HG02571 (cell line): ENCODE measurements around the gene PLA1A.
"Not testable (repeated sequence)": the region's sequence is repeated elsewhere in the genome, so short reads cannot be mapped to it uniquely, and the experiment has no call there.

Experiments
- ATAC-seq: cut with Tn5 transposase; IDR thresholded peaks from one replicate; pipeline ENCODE4 v1.9.1; 2021; ENCODE audit warnings: mild to moderate bottlenecking, moderate library complexity; ENCODE audit not compliant: unreplicated experiment

The PLA1A gene

GRCh38 chr3:119597548-119598288 lies at the start of gene PLA1A:
TSS of gene PLA1A (plus strand) at chr3:119597885. CDS start at chr3:119597914, 29 bp downstream.
- no peak for ATAC-seq

GRCh38 chr3:119548341-119548740 lies 49.3 kb upstream of the PLA1A start:
- ATAC-seq, result no peak

- no peak for ATAC-seq
Observed at GRCh38 chr3:119550192-119550910, 47.3 kb upstream of the PLA1A start.

GRCh38 chr3:119551598-119551997 lies 46.1 kb upstream of the PLA1A start:
- no peak for ATAC-seq

- ATAC-seq, result not testable (repeated sequence)
Observed at GRCh38 chr3:119552928-119553327, 44.8 kb upstream of the PLA1A start.

GRCh38 chr3:119553823-119554415 lies 43.8 kb upstream of the PLA1A start:
- ATAC-seq, result no peak

- ATAC-seq, result no peak
Observed at GRCh38 chr3:119555309-119555735, 42.4 kb upstream of the PLA1A start.

GRCh38 chr3:119555929-119556328 lies 41.8 kb upstream of the PLA1A start:
- no peak for ATAC-seq

- ATAC-seq, result no peak
Observed at GRCh38 chr3:119557192-119557876, 40.4 kb upstream of the PLA1A start.

GRCh38 chr3:119557877-119558269 lies 39.8 kb upstream of the PLA1A start:
- no peak for ATAC-seq

- ATAC-seq, result no peak
Observed at GRCh38 chr3:119558626-119559317, 38.9 kb upstream of the PLA1A start.

- peak; percentile 55 for ATAC-seq
Observed at GRCh38 chr3:119559441-119559963, 38.2 kb upstream of the PLA1A start, which contains the start of gene CD80. TSS of gene CD80 (minus strand) at chr3:119559614. CDS start at chr3:119557728, 1,886 bp downstream.

GRCh38 chr3:119560160-119560559 lies 37.5 kb upstream of the PLA1A start:
- ATAC-seq, result no peak

- peak; percentile 72 for ATAC-seq
Observed at GRCh38 chr3:119562307-119562961, 35.3 kb upstream of the PLA1A start.

GRCh38 chr3:119563334-119563733 lies 34.4 kb upstream of the PLA1A start:
- ATAC-seq, result not testable (repeated sequence)

- no peak for ATAC-seq
Observed at GRCh38 chr3:119569156-119569555, 28.5 kb upstream of the PLA1A start.

GRCh38 chr3:119570229-119570628 lies 27.5 kb upstream of the PLA1A start:
- no peak for ATAC-seq

GRCh38 chr3:119571230-119571629 lies 26.5 kb upstream of the PLA1A start:
- ATAC-seq, result no peak

- ATAC-seq, result no peak
Observed at GRCh38 chr3:119571688-119572087, 26.0 kb upstream of the PLA1A start.

GRCh38 chr3:119575507-119575906 lies 22.2 kb upstream of the PLA1A start:
- ATAC-seq, result no peak
